PC-9 (cell line): Measurements from ENCODE around the gene EXOC3L2. TPM values are rescaled to one million over a fixed set of nuclear protein-coding genes. Genes with fewer than 3 reads are reported as not detected.

Source experiments
- BruUV-seq: library from RNA; stranded (reverse); fragments of 400-500 nt; replicated peaks from 2 replicates; lab custom pipeline; 2021; lab: Mats Ljungman, UMichigan
- CTCF ChIA-PET: fragments of 300-600 bp; sonication (Branson Sonifier 250); formaldehyde crosslinking; loops from one replicate; lab custom pipeline; 2022; ENCODE audit warnings: antibody characterized with exemption; lab: Charles Lee
- POLR2A ChIA-PET: fragments of 300-600 bp; sonication (Branson Sonifier 250); formaldehyde crosslinking; loops from one replicate; lab custom pipeline; 2022; ENCODE audit warnings: antibody characterized with exemption; ENCODE audit not compliant: unreplicated experiment; lab: Charles Lee
- DNase-seq, 2 experiments: peaks; one replicate each; pipeline versions ENCODE4 v3.0.0 to v3.0.0-alpha.2; 2015 to 2022; ENCODE audit warnings: mixed read lengths in 1 of 2
- H2AFZ ChIP-seq: fragments of 200-600 bp; sonication (generic); 2 replicates; pipeline ENCODE4 v1.8.1; 2017; ENCODE audit warnings: antibody characterized with exemption
- H3F3A ChIP-seq: fragments of 200-600 bp; sonication (generic); 2 replicates; pipeline ENCODE4 v1.8.1; 2017; ENCODE audit warnings: antibody characterized with exemption, mild to moderate bottlenecking, low read depth; ENCODE audit not compliant: insufficient read depth
- H3K27ac ChIP-seq: fragments of 200-600 bp; sonication (generic); 2 replicates; pipeline ENCODE4 v1.6.1; 2016; ENCODE audit warnings: mixed run types
- H3K27me3 ChIP-seq: fragments of 200-600 bp; sonication (generic); 2 replicates; pipeline ENCODE4 v1.6.1; 2016; ENCODE audit warnings: low read depth, mixed run types; ENCODE audit not compliant: insufficient read depth
- H3K36me3 ChIP-seq: fragments of 200-600 bp; sonication (generic); 2 replicates; pipeline ENCODE4 v1.6.1; 2016; ENCODE audit warnings: low read depth, mixed run types
- H3K4me1 ChIP-seq: fragments of 200-600 bp; sonication (generic); replicated peaks from 2 replicates; pipeline ENCODE4 v1.6.1; 2016; ENCODE audit warnings: mixed run types; ENCODE audit not compliant: insufficient read depth
- H3K4me2 ChIP-seq: fragments of 200-600 bp; sonication (generic); 2 replicates; pipeline ENCODE4 v1.6.1; 2017; ENCODE audit warnings: mixed run types
- H3K4me3 ChIP-seq: fragments of 200-600 bp; sonication (generic); 2 replicates; pipeline ENCODE4 v1.6.1; 2016; ENCODE audit warnings: mixed run types
- H3K79me2 ChIP-seq: fragments of 200-600 bp; sonication (generic); 2 replicates; pipeline ENCODE4 v1.6.1; 2017; ENCODE audit warnings: low read depth, mixed run types
- H3K9me2 ChIP-seq: fragments of 200-600 bp; sonication (generic); 2 replicates; pipeline ENCODE4 v1.8.1; 2017; ENCODE audit warnings: mild to moderate bottlenecking; ENCODE audit not compliant: insufficient read depth
- H3K9me3 ChIP-seq: fragments of 200-600 bp; sonication (generic); 2 replicates; pipeline ENCODE4 v1.8.1; 2016; ENCODE audit warnings: low read depth; ENCODE audit not compliant: insufficient read depth
- H4K20me1 ChIP-seq: fragments of 200-600 bp; sonication (generic); 2 replicates; pipeline ENCODE4 v1.8.1; 2017; ENCODE audit not compliant: insufficient read depth
- CTCF ChIP-seq: fragments of 200-600 bp; sonication (generic); conservative IDR thresholded peaks from 2 replicates; pipeline ENCODE4 v1.6.1; 2017; ENCODE audit warnings: mixed run types, antibody characterized with exemption, mild to moderate bottlenecking, moderate library complexity
- EZH2 ChIP-seq: fragments of 200-600 bp; sonication (generic); IDR thresholded peaks from 2 replicates; pipeline ENCODE4 v1.8.0; 2017; ENCODE audit warnings: antibody characterized with exemption, low read depth
- intact Hi-C: fragments of 100-400 bp; cut with micrococcal nuclease; formaldehyde crosslinking; loops from one replicate; pipeline ENCODE4 v1.10.0; 2022; ENCODE audit not compliant: unreplicated experiment
- total RNA-seq: library from RNA; stranded (reverse); gene quantifications from 2 replicates; pipeline ENCODE4 v1.2.3, GENCODE V29; 2021

The EXOC3L2 gene
- total RNA-seq, 1 experiment from 2014 or later: not detected

- Histone ChIP-seq H3K27ac (no peak overlapping the region), H3K4me3 (peak overlapping the region; percentile 37; the same call in 1 of the 2 replicates), H3K79me2 (no peaks in the 10 kb centered on the region), H3K4me2 (peak overlapping the region; percentile 73), H4K20me1 (no peaks in the 10 kb centered on the region), H3K4me1 (no peaks in the 10 kb centered on the region), H3K9me2 (no peaks in the 10 kb centered on the region), H3F3A (peaks cover 7% of the 10 kb centered on the region; the same call in 1 of the 2 replicates), H2AFZ (peak overlapping the region; percentile 31; the same call in 1 of the 2 replicates), H3K36me3 (no peaks in the 10 kb centered on the region), H3K27me3 (peaks cover 6% of the 10 kb centered on the region; the same call in 1 of the 2 replicates), H3K9me3 (no peaks in the 10 kb centered on the region)
- CTCF ChIA-PET: no interaction called here
- no peak for TF ChIP-seq CTCF
- TF ChIP-seq EZH2: no peak
- peak in 1 of 2 experiments; percentile 56 for DNase-seq
- POLR2A ChIA-PET: interaction anchor here (0.5 kb wide), 1 partner anchor 41 kb away, joined by 5 read pairs; no protein-coding TSS in a partner anchor
- intact Hi-C loops: no loop called here
- BruUV-seq: no TSS peak
These were observed 29.6 kb downstream of the EXOC3L2 start for GRCh38 chr19:45215391-45216191.

- Histone ChIP-seq H3K4me1 (0 out of 2 replicates have a peak, but pooled peaks cover 9% of the 10 kb centered on the region), H3F3A (peaks cover 16% of the 10 kb centered on the region; the same call in 1 of the 2 replicates), H3K4me2 (no peak overlapping the region), H3K79me2 (no peaks in the 10 kb centered on the region), H3K27ac (no peak overlapping the region), H4K20me1 (no peaks in the 10 kb centered on the region), H3K9me2 (no peaks in the 10 kb centered on the region), H3K36me3 (no peaks in the 10 kb centered on the region), H3K27me3 (no peaks in the 10 kb centered on the region), H3K4me3 (no peak overlapping the region), H2AFZ (no peak overlapping the region), H3K9me3 (no peaks in the 10 kb centered on the region)
- CTCF ChIA-PET: interaction anchor here (0.6 kb wide), 1 partner anchor 88 kb away, joined by 3 read pairs; no protein-coding TSS in a partner anchor
- POLR2A ChIA-PET: interaction anchor here (0.7 kb wide), 1 partner anchor 15 kb away, joined by 3 read pairs; no protein-coding TSS in a partner anchor
- TF ChIP-seq EZH2: no peak
- no peak for TF ChIP-seq CTCF
- no peak for DNase-seq
- BruUV-seq: no TSS peak
- intact Hi-C loops: no loop called here
These were observed 32.2 kb downstream of the EXOC3L2 start for GRCh38 chr19:45213031-45213430.

- peaks cover 14% of the 10 kb centered on the region; the same call in 1 of the 2 replicates for H3F3A ChIP-seq
- H4K20me1 ChIP-seq: no peaks in the 10 kb centered on the region
- H3K27me3 ChIP-seq: no peaks in the 10 kb centered on the region
- ChIA-PET CTCF (no interaction called here), POLR2A (no interaction called here)
- H3K9me2 ChIP-seq: no peaks in the 10 kb centered on the region
- TF ChIP-seq CTCF (no peak), EZH2 (no peak)
- DNase-seq: no peak
- no peaks in the 10 kb centered on the region for H3K79me2 ChIP-seq
- BruUV-seq: no TSS peak
- no peak overlapping the region for H3K27ac ChIP-seq
- no peak overlapping the region for H3K4me3 ChIP-seq
- H3K4me2 ChIP-seq: no peak overlapping the region
- intact Hi-C loops: no loop called here
- H3K9me3 ChIP-seq: no peaks in the 10 kb centered on the region
- no peaks in the 10 kb centered on the region for H3K36me3 ChIP-seq
- H3K4me1 ChIP-seq: 0 out of 2 replicates have a peak, but pooled peaks cover 9% of the 10 kb centered on the region
- no peak overlapping the region for H2AFZ ChIP-seq
These were observed 33.3 kb downstream of the EXOC3L2 start for GRCh38 chr19:45211751-45212381.
